Erythroblast (primary cell): ENCODE results near the gene BACH2.

Experiments used
- GATA1 ChIP-seq: IDR thresholded peaks from 2 replicates; pipeline ENCODE4 v1.6.1; 2011; ENCODE audit warnings: low read depth, mild to moderate bottlenecking, control low read depth, low read length, moderate library complexity
- POLR2A ChIP-seq: IDR thresholded peaks from 2 replicates; pipeline ENCODE4 v1.6.1; 2011; ENCODE audit warnings: mild to moderate bottlenecking, low read length

- TF ChIP-seq POLR2A (no peak), GATA1 (no peak)
Measured at GRCh38 chr6:89978749-89979145, 317.9 kb downstream of the BACH2 start.
